OCI-LY7 (cell line): ENCODE data around the gene CAB39. TPM values are rescaled to one million over a fixed set of nuclear protein-coding genes. Genes with fewer than 3 reads are reported as not detected.
"Not testable (repeated sequence)": the region's sequence is repeated elsewhere in the genome, so short reads cannot be mapped to it uniquely, and the experiment has no call there.

Source experiments
- BruUV-seq: library from RNA; stranded (reverse); fragments of 400-500 nt; replicated peaks from 2 replicates; lab custom pipeline; 2021; lab: Mats Ljungman, UMichigan
- CTCF ChIA-PET: fragments of 300-600 bp; sonication (Branson Sonifier 250); formaldehyde crosslinking; loops from one replicate; lab custom pipeline; 2022; ENCODE audit warnings: antibody characterized with exemption; ENCODE audit not compliant: unreplicated experiment; lab: Charles Lee
- POLR2A ChIA-PET: fragments of 300-600 bp; sonication (Branson Sonifier 250); formaldehyde crosslinking; loops from one replicate; lab custom pipeline; 2022; ENCODE audit warnings: antibody characterized with exemption; lab: Charles Lee
- DNase-seq: peaks from one replicate; pipeline ENCODE4 v3.0.0-alpha.2; 2015; ENCODE audit warnings: low spot score
- H2AFZ ChIP-seq: fragments of 200-600 bp; sonication (generic), shearing (Covaris generic); 2 replicates; pipeline ENCODE4 v1.6.1; 2014; ENCODE audit warnings: mild to moderate bottlenecking, antibody characterized with exemption, low read length, moderate library complexity
- H3K27ac ChIP-seq: fragments of 200-600 bp; sonication (generic); 2 replicates; pipeline ENCODE4 v1.5.1; 2014; ENCODE audit warnings: mixed run types, low read depth, mild to moderate bottlenecking, moderate library complexity, low read length, inconsistent platforms; ENCODE audit not compliant: poor library complexity, severe bottlenecking
- H3K36me3 ChIP-seq: fragments of 200-600 bp; sonication (generic); 2 replicates; pipeline ENCODE4 v1.6.1; 2014; ENCODE audit warnings: mild to moderate bottlenecking, antibody characterized with exemption, low read length, moderate library complexity, mixed read lengths; ENCODE audit not compliant: insufficient read depth
- H3K4me1 ChIP-seq: fragments of 200-600 bp; sonication (generic); 2 replicates; pipeline ENCODE4 v1.5.1; 2014; ENCODE audit warnings: mild to moderate bottlenecking, low read length; ENCODE audit not compliant: insufficient read depth, poor library complexity, severe bottlenecking
- H3K4me2 ChIP-seq: fragments of 200-600 bp; sonication (generic); 2 replicates; pipeline ENCODE4 v1.6.1; 2014; ENCODE audit warnings: mild to moderate bottlenecking, low read length
- H3K4me3 ChIP-seq: fragments of 200-600 bp; sonication (generic); 2 replicates; pipeline ENCODE4 v1.5.1; 2014; ENCODE audit warnings: mild to moderate bottlenecking, low read depth, low read length; ENCODE audit not compliant: poor library complexity, severe bottlenecking
- H3K79me2 ChIP-seq: fragments of 200-600 bp; sonication (generic); 2 replicates; pipeline ENCODE4 v1.6.1; 2016; ENCODE audit warnings: low read depth, mild to moderate bottlenecking, low read length, moderate library complexity, mixed read lengths; ENCODE audit not compliant: insufficient read depth
- H3K9me2 ChIP-seq: fragments of 200-600 bp; sonication (generic); 2 replicates; pipeline ENCODE4 v1.6.1; 2016; ENCODE audit warnings: mild to moderate bottlenecking, low read length, mixed read lengths; ENCODE audit not compliant: insufficient read depth
- H3K9me3 ChIP-seq: fragments of 200-600 bp; sonication (generic); 2 replicates; pipeline ENCODE4 v1.6.1; 2014; ENCODE audit warnings: mild to moderate bottlenecking, mixed run types, low read length, mixed read lengths
- H4K20me1 ChIP-seq: fragments of 200-600 bp; sonication (generic); 2 replicates; pipeline ENCODE4 v1.6.1; 2014; ENCODE audit warnings: mild to moderate bottlenecking, antibody characterized with exemption, low read length, moderate library complexity, mixed read lengths; ENCODE audit not compliant: insufficient read depth
- EZH2phosphoT487 ChIP-seq: fragments of 200-600 bp; sonication (generic); IDR thresholded peaks from 2 replicates; pipeline ENCODE4 v1.6.1; 2018; ENCODE audit warnings: low read depth, borderline replicate concordance, mild to moderate bottlenecking, mixed run types, antibody characterized with exemption, low read length, moderate library complexity, mixed read lengths
- intact Hi-C: fragments of 100-400 bp; cut with micrococcal nuclease; formaldehyde crosslinking; loops from one replicate; pipeline ENCODE4 v1.10.0; 2022; ENCODE audit not compliant: unreplicated experiment
- total RNA-seq, 2 experiments: library from RNA; depleted of rRNA in 1 of 2; stranded (reverse); fragments of >200 nt in 1 of 2; shearing (Covaris generic) in 1 of 2; gene quantifications; 2 replicates each; pipeline ENCODE4 v1.2.3, GENCODE V29; 2014 to 2022
- TF ChIP-seq, protein P1 (sequence below): fragments of 200-600 bp; sonication (generic); conservative IDR thresholded peaks from 2 replicates; pipeline ENCODE4 v1.5.1; 2014; ENCODE audit warnings: mild to moderate bottlenecking, antibody characterized with exemption, low read length, moderate library complexity, mixed read lengths

Gene CAB39
- total RNA-seq, 2 experiments from 2014 or later = 39.3 to 53.4 TPM

GRCh38 chr2:230701308-230701707 lies 11.3 kb upstream of the CAB39 start:
- no peak for DNase-seq
- no peak for TF ChIP-seq EZH2phosphoT487
- TF ChIP-seq, protein P1, sequence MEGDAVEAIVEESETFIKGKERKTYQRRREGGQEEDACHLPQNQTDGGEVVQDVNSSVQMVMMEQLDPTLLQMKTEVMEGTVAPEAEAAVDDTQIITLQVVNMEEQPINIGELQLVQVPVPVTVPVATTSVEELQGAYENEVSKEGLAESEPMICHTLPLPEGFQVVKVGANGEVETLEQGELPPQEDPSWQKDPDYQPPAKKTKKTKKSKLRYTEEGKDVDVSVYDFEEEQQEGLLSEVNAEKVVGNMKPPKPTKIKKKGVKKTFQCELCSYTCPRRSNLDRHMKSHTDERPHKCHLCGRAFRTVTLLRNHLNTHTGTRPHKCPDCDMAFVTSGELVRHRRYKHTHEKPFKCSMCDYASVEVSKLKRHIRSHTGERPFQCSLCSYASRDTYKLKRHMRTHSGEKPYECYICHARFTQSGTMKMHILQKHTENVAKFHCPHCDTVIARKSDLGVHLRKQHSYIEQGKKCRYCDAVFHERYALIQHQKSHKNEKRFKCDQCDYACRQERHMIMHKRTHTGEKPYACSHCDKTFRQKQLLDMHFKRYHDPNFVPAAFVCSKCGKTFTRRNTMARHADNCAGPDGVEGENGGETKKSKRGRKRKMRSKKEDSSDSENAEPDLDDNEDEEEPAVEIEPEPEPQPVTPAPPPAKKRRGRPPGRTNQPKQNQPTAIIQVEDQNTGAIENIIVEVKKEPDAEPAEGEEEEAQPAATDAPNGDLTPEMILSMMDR = no peak
- no peak overlapping the region for H3K27ac ChIP-seq
- intact Hi-C loops = no loop called here
- no peaks in the 10 kb centered on the region for H3K9me2 ChIP-seq
- H2AFZ ChIP-seq = no peak overlapping the region
- no peak overlapping the region for H3K4me3 ChIP-seq
- H3K36me3 ChIP-seq = no peaks in the 10 kb centered on the region
- no TSS peak for BruUV-seq
- ChIA-PET CTCF (no interaction called here), POLR2A (interaction anchor here (1.3 to 1.6 kb wide), 2 partner anchors 17 to 55 kb away, joined by 3 to 5 read pairs; no protein-coding TSS in a partner anchor)
- no peak overlapping the region for H3K4me2 ChIP-seq
- H3K4me1 ChIP-seq = no peaks in the 10 kb centered on the region
- 0 out of 2 replicates have a peak, but pooled peaks cover 6% of the 10 kb centered on the region for H3K9me3 ChIP-seq
- H3K79me2 ChIP-seq = no peaks in the 10 kb centered on the region
- H4K20me1 ChIP-seq = no peaks in the 10 kb centered on the region

DNA sequence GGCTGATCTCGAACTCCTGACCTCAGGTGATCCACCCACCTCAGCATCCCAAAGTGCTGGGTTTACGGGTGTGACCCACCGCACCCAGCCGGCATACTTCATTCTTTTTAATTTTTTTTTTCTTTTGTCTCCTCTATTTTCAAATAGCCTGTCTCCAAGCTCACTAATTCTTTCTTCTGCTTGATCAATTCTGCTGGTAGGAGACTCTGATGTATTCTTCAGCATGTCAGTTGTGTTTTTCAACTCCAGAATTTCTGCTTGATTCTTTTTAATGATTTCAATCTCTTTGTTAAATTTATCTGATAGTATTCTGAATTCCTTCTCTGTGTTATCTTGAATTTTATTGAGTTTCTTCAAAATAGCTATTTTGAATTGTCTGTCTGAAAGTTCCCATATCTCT lies 10.2 kb upstream of the CAB39 start:
- POLR2A ChIA-PET = interaction anchor here (0.7 kb wide), 2 partner anchors 16 to 17 kb away, joined by 5 read pairs; no protein-coding TSS in a partner anchor
- BruUV-seq, H3K4me1 ChIP-seq, intact Hi-C loops, H4K20me1 ChIP-seq, H3K79me2 ChIP-seq, H2AFZ ChIP-seq, DNase-seq, CTCF ChIA-PET, H3K4me3 ChIP-seq, H3K9me2 ChIP-seq, H3K27ac ChIP-seq, H3K36me3 ChIP-seq, H3K4me2 ChIP-seq, H3K9me3 ChIP-seq: not testable (repeated sequence)

DNA sequence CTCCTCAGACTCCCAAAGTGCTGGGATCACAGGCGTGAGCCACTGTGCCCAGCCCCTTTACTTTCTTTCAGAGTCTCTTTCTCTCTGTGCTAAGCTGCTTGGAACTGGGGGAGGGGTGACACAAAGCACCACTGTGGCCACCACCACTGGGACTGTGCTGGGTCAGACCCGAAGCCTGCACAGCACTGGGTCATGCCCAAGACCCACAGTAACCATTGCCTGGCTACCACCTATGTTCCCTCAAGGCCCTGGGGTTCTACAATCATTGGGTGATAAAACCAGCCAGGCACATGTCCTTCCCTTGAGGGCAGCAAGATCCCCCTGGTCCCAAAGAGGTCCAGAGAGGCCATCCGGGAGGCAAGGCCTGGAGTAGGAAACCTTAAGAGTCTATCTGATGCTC lies 9.1 kb upstream of the CAB39 start:
- POLR2A ChIA-PET = interaction anchor here (0.6 kb wide), 1 partner anchor 31 kb away, joined by 3 read pairs; no protein-coding TSS in a partner anchor
- intact Hi-C loops = no loop called here
- Histone ChIP-seq H3K27ac (no peak overlapping the region), H3K36me3 (no peaks in the 10 kb centered on the region), H3K4me2 (no peak overlapping the region), H4K20me1 (no peaks in the 10 kb centered on the region), H3K9me2 (no peaks in the 10 kb centered on the region), H3K4me3 (no peak overlapping the region), H3K9me3 (0 out of 2 replicates have a peak, but pooled peaks cover 6% of the 10 kb centered on the region), H3K79me2 (no peaks in the 10 kb centered on the region), H2AFZ (no peak overlapping the region), H3K4me1 (no peaks in the 10 kb centered on the region)
- no peak for TF ChIP-seq EZH2phosphoT487
- DNase-seq = no peak
- CTCF ChIA-PET = no interaction called here
- BruUV-seq = no TSS peak
